Endometrial microvascular endothelial cells (primary cell): Measurements from ENCODE around the gene TUBB2A. TPM values are rescaled to one million over a fixed set of nuclear protein-coding genes. Genes with fewer than 3 reads are reported as not detected.

Experiments
- in situ Hi-C: cut with HindIII; loops from 2 replicates; pipeline ENCODE4 v1.10.0; 2017; ENCODE audit warnings: low sequenced_read_pairs, low pct_unique_long_range_greater_than_20kb; ENCODE audit errors: inconsistent ontology term
- total RNA-seq: library from RNA; depleted of rRNA; stranded (reverse); fragments of >200 nt; gene quantifications from one replicate; pipeline ENCODE4 v1.2.3, GENCODE V29; 2015; ENCODE audit errors: inconsistent ontology term

Gene TUBB2A
- total RNA-seq, 1 donor from 2014 or later, result 214 TPM

DNA sequence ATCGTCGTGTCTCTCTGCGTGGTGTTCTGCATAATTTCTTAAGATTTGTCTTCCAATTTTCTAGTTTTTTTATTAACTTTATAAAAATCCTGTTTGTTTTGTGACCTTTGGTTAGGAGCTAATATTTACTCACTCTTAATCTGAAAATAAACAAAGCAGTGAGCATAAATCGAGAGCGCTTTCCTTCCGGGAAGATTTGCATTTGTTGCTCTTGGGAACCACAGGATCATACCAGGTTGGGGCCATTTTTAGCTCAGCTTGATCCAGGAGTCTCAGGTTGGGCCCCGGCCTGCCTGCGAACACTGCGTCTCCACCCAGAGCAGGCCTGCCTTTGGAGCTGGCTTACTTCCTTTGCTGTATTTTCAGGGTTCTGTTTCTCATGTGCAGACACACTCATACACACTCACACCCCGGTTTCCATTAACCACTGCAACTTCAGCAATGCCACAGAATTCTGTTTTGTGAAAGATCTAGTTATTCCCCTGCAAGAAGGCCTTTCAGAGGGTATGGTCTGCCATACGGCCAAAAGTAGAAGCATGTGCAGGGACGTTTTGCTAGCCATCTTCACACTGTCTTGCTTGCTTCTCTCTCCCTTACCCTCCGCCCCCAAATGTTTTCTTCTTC is 21.6 kb downstream of the TUBB2A start:
- in situ Hi-C loops, result no loop called here

DNA sequence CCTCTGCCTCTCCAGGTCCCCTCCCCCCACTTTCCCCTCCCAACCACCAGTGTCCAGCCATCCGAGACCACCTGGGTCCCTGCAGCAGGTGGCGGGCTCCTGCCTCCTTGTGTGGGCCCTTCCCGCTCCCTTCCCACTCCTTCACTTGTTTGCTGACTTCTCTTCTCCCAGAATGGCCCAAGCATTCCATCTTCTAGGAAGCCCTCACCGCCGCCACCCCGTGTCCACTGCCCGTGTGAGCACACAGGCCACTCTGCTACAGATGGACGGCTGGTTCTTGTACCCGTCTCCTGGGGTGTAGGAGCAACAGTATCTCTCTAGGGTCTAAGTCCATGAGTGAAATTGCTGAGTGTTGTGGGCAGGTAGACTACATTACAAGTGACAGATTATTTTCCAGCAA is 23.8 kb downstream of the TUBB2A start:
- in situ Hi-C loops, result no loop called here

DNA sequence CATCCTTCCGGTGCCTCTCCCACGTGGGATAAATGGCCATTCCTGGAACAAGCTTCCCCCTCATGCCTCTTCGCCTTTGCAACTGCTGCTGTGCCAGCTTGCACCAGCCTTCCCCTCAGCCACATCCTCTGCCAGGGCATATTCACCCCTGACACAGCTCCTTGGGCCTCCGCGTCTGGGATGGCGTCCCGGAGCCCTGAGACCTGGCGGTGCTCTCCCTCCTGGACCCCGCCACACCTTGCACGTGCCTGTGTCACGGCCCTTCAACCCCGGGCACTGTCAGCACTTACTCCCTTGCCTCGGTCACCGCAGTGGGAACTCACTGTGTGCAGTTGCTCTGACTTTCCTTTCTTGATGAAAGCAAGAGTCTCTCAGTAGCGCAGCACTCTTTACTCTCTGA is 25.6 kb downstream of the TUBB2A start:
- in situ Hi-C loops, result no loop called here

DNA sequence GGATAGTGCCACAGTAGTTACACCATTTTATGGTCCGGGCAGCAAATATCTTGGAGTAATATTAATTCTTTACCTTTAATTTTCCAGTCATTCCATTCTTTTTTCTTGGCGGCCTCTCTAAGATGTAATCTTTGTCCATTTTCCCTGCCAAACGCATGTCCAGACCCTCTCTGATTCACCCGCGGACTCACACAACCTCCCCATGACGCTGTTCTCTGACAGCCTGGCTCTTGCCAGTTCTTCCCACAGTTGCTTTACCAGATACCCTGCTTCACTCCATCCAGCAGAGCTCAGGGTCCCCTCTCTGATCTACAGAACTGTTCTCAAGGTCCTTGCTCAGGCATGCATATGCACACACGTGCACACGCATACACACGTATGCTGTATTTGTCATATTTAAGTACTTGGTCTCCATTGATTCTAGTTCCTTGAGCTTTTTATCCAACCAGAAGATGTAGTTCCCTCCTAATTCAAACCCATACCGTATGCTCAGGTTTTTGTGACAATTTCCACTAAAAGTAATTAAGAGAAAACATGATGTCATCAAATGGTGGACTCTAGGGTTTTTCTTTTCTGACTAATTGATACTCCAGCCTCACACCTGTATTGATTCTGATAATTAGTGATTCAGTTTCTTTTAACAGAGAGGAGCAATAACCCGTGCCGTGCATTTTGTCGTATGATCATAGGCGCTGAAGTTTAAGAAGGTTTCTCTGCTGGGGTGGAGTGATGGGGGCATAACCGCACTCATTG is 28.8 kb downstream of the TUBB2A start:
- in situ Hi-C loops, result no loop called here

DNA sequence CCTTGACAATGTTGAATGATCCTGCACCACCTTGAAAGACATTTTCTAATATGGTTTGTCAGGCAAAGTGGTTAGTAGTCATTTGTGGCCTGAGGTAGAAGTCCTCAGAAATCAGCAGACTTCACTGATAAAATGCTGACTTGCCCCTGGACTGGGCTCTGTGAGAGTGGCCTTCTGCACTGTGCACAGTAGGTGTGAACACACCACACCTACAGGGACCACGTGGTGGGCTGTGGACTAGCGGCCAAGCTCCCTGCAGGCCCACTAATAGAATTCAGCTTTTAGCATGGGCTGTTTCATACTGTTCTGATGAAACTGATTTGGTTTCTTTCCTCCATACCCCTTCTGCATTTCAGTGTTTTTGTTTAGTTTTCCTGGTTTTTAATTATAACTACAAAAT is 31.5 kb downstream of the TUBB2A start:
- in situ Hi-C loops, result no loop called here

DNA sequence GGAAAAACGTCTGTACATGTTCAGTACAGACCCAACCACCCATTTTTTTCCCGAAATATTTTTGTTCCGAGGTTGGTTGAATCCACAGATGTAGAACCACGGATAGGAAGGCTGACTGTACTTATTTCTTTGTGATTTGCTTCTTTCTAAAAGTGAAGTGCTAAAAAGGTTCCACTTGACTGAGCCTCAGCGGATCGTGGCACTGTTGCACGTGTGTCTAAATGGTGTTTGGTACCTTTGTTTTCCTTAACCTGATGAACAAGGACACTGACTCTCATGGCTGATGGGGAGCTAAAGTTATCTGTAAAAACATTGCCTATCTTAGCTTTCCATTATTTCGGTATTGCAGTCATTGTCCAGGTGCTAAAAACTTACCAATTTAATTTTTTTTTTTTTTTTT is 32.7 kb downstream of the TUBB2A start:
- in situ Hi-C loops, result no loop called here

DNA sequence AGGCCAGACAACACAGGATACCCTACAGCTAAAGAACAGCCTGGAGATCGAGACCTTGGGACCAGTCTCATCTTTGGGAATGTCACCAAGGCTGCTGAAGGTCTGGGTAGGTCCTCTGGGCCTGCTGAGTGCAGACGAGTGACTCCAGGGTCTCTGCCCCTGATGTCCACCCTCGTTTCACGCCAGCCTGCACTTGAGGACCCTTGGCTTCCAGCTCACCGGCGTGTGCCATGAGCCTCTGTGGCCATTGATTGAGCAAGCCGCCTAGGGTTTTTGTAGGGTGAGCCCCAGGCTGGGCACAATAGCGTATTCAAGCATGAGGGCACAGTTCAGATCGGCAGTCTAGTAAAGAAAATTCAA is 34.5 kb downstream of the TUBB2A start:
- in situ Hi-C loops, result no loop called here

DNA sequence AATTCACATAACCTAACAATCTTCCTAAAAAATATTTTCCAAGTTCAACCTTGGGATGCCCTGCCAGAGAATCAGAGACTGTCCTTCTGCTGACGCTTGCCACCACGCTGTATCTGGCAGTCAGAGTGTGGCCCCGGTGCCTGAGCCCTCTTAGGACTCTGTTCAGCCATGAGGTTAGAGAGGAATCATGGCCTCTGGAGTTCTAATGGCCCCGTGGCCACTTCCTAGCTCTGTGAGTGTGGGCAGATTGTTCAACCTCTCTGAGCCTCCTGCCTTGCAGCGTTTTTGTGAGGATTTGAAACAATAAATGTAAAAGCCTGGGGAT is 36.6 kb downstream of the TUBB2A start:
- in situ Hi-C loops, result no loop called here

DNA sequence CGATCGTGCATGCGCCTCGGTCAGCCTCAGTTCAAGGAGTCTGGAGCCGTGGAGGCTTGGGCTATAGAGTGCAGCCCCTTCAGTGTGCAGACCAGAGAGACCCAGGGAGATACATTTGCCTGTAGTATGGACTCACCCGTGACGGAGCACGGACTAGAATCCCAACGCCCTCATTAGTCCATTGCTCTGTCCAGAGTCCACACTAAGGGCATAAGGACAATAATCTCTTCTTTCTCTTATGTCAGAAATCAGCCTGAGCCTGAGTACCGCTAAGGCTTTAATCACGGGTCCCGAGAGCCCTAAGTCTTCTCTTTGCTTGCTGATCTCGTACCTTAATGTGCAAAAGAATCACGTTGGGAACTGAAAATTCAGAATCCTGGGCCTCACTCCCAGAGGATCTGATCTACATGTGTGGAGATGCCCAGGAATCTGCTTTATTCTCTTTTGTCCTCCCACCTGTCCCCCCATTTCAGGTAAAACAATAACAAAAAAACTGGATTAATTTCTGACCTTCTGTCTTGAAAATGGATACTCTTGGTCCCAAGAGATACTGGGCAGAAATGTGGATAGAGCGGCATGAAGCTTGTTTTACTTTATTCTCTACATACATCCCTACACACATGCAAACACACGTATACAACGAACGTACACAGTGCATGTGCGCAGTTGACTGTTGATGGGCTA is 38.2 kb downstream of the TUBB2A start:
- in situ Hi-C loops, result no loop called here

DNA sequence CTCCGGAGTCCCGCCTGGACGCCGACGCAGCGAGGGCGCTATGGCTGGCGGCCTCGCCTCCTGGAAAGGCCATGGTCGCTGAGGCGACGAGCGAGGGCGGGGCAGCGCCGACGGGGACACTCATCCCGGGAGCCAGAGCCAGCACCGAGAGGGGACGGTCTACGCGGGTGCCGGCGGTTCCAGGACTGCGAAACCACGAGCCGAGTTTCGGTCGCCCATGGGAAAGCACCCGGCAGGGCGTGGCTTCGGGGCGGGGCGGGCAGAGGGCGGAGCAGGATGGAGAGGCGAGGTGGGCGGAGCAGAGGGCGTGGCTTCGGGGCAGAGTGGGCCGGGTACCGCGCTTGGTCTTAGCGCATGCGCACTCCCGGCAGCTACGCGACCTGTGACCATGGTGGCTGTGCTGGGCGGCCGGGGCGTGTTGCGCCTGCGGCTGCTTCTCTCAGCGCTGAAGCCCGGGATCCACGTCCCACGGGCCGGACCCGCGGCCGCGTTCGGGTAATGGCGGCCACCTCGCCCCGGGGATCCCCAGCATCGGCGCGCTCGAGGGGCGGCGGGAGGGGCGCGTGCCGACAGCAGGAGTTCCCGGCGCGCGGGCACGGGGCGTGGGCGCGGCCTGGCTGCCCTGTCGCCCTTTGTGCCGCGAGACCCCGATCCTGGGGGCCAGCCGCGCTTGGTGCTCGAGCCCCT is 38.8 kb downstream of the TUBB2A start, which contains the start of gene BPHL:
TSS of gene BPHL (plus strand) at position 359 of the 687 bp plus-strand sequence. CDS start at position 389, 30 bp downstream.
- in situ Hi-C loops, result no loop called here

DNA sequence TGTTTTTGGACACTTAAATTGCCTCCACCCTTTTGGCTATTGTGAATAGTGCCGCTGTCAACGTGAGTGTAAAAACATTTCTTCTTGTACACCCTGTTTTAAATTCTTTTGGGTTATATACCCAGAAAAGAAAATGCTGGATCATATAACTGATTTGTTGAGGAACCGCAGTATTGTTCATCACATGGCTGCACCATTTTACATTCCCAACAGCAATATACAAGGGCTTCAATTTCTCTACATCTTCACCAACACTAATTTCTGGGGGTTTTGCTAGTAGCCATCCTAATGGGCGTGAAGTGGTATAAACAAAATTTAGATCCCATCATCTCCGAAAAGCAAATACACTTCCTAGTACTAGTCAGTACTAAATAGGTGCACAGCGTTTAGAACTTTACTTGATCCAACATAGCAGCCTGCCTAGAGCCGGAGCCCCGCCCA is 39.4 kb downstream of the TUBB2A start:
- in situ Hi-C loops, result no loop called here

DNA sequence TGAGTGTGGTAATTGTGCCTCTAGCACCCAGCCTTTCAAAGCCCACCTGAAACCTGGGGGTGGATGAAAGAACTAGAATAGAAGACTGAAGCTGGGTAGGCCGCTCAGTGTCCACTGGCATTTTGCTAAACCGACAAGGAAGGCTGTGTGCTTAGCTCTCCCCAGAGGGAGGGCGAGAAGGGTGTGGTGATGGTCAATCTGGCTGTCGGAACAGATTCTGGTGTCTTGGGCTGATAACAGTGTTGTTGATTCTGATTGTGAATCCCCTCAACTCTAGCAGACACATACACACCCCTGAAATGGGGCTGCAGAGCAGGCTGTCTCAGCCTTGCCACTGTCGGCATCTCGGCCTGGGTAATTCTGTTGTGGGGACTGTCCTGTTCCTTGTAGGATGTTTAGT is 43.0 kb downstream of the TUBB2A start:
- in situ Hi-C loops, result no loop called here

DNA sequence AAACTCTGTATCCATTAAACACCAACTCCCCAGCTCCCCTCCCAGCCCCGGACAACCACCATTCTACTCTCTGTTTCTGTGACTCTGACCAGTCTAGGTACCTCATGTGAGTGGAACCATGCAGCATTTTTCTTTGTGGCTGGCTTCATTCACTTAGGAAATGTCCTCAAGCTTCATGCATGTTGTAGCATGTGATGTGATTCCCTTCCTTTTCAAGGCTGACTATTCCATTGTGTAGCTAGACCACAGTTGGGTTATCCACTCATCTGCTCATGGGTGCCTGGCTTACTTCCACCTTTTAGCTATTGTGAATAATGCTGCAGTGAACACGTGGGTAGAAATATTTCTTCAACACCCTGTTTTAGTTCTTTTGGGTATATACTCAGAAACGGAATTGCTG is 47.6 kb downstream of the TUBB2A start:
- in situ Hi-C loops, result no loop called here

DNA sequence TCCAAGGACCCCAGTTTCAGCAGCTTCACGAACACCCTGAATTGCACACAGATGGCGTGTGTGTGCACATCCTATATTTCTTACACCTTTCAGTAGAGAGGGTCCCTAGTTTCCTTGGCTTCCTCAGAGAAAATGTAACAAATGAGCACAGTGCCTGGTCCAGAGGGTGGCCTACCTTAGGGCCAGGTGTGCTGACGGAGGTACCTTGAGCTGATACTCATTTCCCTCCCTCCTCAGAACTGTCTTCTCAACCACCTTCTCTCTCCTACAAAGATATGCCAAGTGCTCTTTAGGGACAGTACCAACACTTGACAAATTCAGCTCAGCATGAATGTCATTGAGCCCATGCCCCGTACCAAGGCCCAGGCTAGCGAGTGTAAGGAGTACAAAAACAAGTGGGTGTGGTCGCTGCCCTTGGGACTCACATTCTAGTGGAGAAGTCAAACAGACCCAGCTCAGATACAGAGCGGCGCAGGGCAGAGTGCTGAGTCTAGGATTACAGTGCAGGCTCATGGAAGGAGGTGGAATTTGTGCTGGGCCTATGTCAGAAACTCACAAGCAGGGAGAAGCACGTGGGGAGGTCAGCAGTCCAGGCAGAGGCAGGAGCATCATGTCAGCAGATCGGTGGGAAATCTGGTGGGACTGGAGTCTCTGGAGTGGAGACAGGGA is 48.5 kb downstream of the TUBB2A start:
- in situ Hi-C loops, result no loop called here

Other genes with a start within 250 kb of the TUBB2A start
- gene SERPINB6, start 186.0 kb downstream of the TUBB2A start, total RNA-seq, result 179 TPM
- gene NQO2, start 157.7 kb downstream of the TUBB2A start, total RNA-seq, result 74.1 TPM
- gene RIPK1, start 89.0 kb downstream of the TUBB2A start, total RNA-seq, result 20.0 TPM
- gene BPHL, start 38.8 kb downstream of the TUBB2A start, total RNA-seq, result 20.0 TPM
- gene TUBB2B, start 70.1 kb upstream of the TUBB2A start, total RNA-seq, result 7.4 TPM
- 36.6 TPM for gene PSMG4, start 101.4 kb upstream of the TUBB2A start, total RNA-seq